DMS153 treated with DMSO at 0.1 percent for 48 hours (cell line): ENCODE data around the gene SLC29A2.
A peak's percentile ranks its signal among the peaks of the same experiment; 100 is the strongest.
"Not testable (repeated sequence)": the region's sequence is repeated elsewhere in the genome, so short reads cannot be mapped to it uniquely, and the experiment has no call there.

ENCODE experiments used
- DNase-seq: peaks from one replicate; lab custom pipeline; 2025; ENCODE audit not compliant: unreplicated experiment; lab: John Stamatoyannopoulos, UW

The SLC29A2 gene

DNA sequence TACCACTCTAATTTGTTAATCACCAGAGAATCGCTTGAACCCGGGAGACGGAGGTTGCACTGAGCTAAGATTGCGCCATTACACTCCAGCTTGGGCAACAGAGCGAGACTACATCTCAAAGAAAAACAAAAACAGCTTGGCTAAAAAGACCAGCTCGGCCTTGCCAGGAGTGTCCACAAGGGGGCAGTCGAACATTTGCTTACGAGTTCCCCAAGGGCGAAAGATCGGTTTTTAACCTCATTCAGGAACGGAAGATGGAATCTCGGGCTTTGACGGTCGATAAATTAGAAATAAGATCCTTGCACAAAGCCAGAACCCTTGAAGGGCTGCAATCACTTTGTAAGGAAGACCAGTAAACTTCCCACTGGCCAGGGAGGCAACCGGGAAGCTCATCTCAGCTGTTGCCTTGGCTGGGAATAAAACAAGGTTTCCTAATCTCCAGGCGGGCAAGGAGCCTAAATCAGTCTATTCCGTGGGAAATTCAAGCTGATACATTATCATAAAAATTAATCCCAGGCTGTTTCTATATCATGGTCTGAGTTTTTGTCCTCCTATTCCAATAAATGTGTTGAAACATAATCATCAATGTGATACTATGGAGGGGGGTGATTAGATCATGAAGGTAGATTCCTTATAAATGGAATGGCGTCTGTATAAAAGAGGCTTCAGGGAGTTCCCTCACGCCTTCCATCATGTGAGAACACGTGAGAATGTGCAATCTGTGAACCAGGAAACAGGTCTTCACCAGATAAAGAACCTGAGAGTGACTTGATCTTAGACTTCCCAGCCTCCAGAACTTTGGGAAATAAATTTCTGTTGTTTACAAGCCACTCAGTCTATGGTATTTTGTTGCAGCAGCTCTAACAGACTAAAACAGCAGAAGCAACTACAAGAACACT is 14.9 kb upstream of the SLC29A2 start:
- DNase-seq = peak; percentile 74

DNA sequence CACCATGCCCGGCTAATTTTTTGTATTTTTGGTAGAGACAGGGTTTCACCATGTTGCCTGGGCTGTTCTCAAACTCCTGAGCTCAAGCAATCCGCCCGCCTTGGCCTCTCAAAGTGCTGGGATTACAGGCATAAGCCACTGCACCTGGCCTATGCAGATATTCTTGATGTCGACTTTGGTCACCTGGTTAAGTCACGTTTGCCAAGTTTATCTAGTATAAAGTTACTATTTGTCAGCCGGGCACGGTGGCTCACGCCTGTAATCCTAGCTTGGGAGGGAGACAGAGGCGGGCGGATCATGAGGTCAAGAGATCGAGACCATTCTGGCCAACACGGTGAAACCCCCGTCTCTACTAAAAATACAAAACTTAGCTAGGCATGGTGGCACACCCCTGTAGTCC is 12.8 kb upstream of the SLC29A2 start:
- not testable (repeated sequence) for DNase-seq

DNA sequence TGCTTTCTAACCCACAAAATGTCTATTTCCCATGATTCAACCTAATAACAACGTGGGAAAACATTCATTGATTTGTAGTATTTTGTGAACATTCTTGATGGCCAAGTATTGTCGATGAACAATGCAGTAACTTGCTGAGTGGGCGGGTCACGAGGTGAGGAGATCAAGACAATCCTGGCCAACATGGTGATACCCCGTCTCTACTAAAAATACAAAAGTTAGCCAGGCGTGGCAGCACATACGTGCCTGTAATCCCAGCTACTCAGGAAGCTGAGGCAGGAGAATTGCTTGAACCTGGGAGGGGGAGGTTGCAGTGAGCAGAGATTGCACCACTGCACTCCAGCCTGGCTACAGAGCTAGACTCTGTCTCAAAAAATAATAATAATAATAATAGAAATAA is 8.7 kb upstream of the SLC29A2 start:
- not testable (repeated sequence) for DNase-seq

DNA sequence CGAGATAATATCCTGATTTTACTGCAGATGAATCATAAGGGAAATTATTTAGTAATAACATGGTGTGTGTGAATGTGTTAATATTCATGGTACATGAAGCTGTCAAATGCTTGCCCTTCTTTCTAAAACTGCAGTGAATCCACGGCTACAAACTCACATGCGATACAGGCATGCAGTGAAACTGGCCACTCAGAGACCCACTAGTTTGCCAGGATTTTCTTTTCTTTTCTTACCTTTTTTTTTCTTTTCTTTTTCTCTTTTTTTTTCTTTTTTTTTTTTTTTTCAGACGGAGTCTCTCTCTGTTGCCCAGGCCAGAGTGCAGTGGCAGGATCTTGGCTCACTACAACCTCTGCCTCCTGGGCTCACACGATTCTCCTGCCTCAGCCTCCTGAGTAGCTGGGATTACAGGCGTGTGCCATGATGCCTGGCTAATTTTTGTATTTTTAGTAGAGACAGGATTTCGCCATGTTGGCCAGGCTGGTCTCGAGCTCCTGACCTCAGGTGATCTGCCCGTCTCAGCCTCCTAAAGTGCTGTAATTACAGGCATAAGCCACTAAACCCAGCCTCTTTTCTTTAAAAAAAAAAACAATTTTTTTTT is 2.2 kb upstream of the SLC29A2 start:
- not testable (repeated sequence) for DNase-seq

DNA sequence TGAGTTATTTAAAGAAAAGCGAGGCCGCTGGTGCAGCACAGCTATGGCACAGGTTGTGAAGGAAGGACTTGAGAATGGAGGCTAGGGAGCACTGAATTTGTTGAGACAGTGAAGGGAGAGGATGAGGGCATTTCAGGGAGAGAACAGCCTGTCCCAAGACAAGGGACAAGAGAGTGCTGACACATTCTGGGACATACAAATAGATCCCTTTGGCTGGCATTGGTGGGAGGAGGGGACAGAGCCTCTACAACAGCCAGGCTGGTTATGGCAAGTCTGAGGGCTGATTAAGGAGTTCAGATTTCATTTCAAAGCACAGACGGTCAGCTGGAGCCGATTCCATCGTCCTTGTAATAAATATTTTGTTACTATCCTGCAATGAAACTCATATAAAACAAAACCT is 1.7 kb upstream of the SLC29A2 start:
- no peak for DNase-seq

DNA sequence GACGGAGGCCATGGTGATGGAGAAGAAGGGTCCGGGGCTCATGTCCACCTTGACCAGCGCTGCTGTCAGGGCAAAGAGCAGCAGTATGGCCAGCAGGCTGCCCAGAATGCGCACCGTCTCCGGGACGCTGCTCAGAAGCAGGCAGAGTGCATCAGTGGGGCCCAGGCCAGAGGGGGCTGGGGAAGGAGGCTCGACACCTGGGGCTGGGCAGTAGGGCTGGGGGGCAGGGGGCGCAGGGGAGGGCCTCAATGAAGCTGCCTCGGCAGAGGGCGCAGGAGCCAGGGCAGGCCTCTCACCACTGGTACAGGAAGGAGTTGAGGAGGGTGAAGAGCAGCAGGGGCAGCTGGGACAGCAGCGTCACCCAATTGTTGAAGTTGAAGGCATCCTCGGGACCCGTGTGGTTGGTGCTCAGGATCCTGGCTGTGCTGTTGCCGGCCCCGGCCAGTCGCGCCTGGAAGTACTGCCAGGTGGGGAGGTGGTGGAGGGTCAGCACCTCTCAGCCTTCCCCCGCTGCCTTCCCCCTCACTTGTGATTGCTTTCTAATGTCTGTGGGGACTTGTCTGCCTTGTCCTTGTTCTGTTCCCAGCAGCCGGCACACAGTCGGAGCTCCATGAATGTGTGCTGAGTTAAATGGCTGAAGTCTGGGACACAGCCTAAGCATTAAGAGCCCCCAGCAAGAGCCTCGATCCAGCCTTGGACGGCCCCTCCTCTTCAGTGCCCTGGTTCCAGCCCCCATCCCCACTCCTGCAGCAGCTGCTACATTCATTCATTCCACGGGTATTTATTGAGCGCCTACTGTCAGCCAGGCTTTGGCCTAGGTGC is 2.3 kb downstream of the SLC29A2 start:
- no peak for DNase-seq

DNA sequence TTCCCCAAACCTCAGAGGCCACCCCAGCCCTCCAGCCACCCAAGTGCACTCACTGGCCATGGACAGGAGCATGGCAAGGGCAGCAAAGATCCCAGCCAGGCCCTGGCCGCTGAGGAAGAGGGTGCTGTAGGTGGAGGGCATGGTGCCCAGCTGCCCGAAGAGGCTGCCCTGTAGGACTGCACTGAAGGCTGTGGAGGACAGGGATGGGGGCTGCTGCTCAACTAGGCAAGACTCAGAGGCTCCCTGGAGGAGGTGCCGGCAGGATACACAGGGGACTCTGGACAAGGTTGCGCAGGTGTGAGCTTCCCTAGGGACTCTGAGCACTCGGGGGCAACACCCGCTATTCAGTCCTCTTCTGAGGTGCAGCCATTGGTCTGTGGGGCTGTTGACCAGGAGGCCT is 3.1 kb downstream of the SLC29A2 start:
- DNase-seq = no peak

DNA sequence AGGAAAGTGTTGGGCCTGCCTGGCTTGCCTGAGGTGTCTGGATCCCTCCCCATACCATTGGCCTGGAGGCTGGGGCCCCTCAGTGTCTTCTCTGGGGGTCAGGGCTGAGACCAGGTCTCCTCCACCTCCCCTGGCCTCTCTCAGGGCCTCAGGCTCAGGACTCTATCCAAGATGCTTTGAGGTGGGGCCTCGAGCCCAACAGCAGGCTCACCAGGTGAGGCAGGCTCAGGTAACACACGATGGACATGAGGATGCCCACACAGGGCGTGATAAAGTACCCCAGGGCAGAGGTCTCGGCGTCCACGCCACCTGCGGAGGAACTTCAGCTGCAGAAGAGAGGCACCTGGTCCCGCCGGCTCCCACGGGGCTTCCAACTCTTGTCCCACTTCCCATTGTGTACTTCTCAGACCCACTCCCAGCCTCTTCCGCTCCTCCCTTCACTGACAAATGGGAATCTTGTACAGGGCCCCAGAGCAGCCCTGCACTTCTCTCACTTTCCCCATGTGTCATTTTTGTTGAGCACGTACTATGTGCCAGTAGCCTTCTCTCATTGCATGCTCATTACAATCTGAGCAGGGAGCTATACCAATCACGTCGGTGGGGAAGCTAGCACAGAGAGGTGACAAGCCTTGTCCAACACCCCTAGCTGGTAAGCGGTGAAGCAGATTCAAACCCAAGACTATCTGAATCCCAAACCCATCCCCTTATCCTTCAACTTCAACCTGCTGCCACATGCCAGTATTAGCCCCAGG is 3.8 kb downstream of the SLC29A2 start:
- DNase-seq = no peak

DNA sequence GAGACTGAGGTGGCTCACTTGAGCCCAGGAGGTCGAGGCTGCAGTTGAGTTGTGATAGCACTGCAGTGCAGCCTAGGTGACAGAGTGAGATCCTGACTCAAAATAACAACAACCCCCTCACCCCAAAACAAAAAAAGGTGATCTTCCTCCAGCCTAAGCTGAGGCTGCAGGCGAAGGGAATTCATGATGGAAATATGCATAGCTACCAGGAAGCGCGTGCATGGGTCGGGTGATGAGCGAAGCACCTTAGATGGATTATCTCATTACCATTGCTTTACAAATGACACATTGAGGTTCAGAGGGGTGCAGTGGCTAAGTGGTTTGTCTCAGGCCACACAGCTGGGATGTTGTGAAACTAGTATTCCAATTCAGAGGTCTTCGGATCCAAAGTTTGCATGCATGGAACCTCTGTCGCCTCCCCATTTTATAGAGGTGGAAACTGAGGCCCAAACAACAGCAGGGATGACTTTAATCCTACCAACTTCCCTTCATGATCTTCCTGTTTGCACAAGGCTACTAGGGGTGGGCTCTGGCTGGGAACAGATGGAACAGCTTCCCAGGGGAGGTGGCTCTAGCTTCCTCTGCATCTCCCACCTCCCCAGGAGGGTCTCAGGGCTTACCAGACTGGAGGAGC is 4.6 kb downstream of the SLC29A2 start:
- no peak for DNase-seq

DNA sequence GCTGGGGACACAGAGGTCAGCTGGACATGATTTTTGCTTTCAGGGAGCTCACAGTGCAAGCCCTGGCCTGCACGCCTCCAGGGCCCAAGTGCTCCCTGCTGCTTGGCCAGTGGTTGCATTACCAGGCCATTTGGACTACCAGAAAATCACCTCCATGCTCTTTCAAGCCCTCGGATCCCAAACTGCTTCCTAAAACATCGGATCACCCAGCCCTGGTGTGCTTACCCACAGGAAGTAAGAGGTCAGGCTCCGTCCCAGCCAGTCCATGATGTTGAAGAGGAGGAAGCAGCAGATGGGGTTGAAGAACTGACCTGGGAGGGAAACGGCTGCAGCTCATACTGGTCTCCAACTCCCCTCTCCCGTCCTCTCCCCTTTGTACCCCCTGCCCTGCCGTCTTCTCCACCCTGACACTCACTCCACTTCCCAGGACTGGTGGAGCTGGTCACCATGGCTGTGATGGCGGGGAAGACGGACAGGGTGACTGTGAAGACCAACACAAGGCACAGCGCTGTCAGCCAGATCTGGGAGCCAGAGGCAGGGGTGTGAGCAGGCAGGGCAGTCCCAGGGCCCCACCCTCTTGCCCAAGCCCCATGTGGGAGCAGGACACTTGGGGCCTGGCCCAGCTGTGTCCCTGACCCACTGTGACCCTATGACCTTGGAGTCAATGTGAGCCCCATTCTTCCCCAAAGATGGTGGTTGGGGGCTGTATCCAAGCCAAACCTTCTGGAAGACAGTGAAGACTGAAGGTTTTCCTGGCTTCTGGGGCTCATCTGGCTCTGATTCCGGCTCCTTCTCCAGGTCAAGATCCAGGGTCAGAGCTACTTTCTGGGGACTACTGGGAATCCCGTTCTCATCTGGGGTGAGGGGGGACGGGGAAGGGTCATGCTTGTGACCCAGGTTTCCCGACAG is 5.6 kb downstream of the SLC29A2 start:
- no peak for DNase-seq

DNA sequence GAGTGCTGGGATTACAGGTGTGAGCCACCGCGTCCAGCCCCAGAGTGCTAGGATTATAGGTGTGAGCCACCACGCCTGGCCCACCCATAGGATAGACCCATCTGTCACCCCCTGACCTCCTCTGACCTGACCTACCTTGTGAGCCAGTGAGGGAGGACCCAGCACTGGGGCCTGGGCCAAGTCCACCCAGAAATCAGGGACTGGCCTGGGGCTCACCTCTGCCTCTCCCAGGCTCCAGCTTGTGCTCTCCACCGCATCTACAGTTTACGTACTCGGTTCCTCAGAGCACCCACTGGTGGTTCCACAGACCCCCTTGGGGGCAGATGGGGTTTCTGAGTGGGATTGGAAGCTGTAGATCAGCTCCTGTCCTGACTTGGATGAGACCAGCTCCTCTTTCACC is 6.4 kb downstream of the SLC29A2 start:
- no peak for DNase-seq

DNA sequence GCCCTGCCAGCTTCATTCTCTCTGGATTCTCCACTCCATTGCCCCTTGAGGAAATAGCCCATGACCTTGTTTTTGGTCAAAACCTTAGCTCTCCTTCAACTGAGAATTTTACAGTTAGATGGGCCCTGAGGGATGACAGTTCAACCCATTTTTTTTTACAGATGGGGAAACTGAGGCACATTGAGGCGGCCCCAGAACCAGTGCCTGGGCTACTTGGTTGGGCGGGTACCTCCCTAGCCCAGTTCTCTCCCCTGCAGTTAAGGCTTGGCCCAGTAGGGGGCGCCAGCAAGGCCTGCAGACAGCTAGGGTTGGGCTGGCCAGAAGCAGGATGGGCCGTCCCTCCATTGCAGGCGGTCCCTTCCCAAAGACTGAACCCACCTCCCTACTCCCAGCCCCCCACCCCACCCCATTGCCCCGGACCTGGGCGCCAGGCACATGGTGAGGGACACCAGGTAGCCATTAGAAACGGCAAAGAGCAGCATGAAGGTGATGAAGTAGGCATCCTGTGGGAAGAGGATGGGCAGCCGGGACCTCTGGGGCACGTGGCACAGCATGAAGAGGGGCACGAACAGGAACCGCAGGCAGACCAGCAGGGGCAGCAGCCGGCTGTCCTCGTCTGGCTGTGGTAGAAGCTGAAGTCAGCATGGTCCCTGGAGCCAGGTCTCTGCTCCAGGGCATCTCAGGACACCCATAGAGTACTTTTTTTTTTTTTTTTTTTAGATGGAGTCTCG is 7.6 kb downstream of the SLC29A2 start:
- no peak for DNase-seq

DNA sequence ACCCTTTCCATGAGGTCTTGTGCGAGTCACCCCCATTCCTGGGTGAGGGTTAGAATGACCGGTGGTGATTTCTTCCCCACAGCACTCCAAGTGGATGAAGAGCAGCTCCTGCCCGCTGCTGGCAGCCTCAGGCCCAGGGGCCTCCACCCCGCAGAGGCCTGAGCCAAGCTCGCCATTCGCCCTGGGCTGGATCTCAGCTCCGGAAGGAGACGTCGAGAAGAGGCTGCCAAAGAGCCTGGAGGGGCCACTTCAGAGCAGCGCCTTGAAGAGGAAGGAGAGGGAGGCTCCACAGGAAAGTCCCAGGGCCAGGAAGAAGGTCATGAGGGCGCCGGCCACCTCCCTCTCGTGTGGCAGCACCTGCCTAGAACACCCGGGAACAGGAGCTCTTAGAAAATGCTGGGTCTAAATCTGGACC is 8.4 kb downstream of the SLC29A2 start:
- no peak for DNase-seq

DNA sequence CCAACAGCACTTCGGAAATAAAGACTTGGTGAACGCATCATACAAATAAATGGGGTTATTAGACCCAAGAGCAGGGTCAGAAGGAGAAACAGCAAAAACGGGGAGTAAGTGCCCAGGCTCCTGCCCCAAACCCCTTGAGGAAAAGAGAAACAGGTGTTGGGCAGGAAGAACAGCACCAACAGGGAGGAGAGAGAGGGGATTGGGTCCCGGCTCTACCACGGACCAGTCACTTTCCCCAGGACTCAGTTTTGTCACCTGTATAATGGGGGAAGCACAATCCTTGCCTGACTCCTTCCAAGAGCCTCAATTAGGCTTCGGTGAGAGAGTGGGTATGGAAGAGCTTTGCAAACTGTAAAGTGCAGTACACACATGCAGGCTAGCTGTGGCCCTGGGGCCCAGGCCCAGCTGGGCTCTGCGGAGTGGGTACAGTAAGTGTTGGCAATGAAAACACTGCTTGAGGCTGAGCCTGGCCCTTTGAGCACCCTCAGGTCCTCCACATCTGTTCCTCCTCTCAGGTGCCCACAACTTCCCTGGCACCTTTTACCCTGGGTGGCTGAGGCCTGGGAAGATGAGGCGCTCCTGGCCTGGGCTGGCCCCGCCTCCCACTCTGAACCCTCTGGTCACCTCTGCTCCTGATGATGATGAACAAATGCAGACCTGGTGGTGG is 8.9 kb downstream of the SLC29A2 start:
- DNase-seq = no peak

DNA sequence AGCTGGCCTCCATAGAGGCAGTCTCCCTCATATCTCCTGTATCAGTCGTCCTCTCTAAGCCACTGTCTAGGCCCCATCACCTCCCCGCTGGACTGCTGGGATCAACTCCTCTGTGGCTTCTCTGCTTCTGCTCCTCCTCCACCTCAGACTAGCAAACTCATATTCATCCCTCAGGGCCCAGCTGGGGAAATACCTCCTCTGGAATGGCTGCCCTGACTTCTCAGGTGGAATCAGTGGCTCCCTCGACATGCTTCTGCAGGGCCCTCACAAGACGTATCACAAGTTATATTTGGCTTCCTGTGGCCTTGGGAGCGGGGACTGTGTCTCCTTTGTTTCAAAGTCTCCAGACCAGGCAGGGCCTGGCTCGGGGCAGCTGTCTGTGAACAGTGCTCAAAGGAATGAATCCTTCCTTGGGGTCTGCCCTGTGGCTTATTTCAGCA is 10.0 kb downstream of the SLC29A2 start:
- no peak for DNase-seq

DNA sequence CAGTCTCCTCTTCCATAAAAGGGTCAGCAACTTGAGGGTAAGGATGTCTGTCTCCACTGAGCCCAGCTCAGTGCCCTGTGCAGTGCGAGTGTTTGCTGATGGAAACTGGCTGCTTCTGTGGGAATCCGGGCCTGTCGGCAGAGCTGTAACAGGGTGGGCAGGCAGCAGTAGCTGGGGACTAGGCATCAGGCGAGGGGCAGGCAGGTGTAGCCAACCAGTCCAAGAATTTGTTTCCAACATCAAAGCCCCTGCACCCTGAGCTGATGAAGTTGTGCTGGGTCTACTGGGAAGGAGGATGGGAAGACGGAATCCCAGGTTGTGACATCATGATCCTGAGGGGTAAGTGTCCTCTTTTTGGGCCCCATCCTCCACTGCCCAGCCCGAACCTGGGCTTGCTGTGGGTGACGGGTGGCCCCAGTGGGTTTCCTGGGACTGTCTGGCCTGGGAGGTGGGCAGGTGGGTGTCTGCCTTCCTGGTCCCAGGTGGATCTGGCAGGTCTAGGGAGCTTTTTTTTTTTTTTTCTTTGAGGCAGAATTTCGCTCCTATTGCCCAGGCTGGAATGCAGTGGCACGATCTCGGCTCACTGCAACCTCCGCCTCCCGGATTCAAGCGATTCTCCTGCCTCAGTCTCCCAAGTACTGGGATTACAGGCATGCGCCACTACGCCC is 11.0 kb downstream of the SLC29A2 start:
- DNase-seq = no peak

DNA sequence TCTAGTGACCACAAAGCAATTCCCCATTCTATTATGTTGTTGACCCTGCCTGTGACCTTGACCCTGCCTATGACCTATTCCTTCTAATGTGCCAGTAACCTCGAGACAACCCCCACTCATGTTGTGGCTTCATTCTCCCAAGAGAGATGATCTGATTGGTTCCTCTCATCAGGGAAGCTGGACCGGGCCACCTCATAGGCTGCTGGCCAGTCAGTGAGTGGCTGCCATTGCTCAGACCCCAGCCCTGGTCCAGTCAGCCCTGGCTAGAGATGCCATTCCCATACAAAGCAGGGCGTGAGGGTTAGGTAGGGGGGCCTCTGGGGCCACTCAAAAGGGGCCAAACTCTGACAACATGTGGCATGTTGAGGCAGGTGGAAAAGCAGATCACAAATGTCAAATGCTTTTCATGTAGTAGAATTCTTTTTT is 11.9 kb downstream of the SLC29A2 start:
- DNase-seq = no peak
